ENCODE results near the gene LAMTOR4.
"Not testable (repeated sequence)": the region's sequence is repeated elsewhere in the genome, so short reads cannot be mapped to it uniquely, and the experiment has no call there.

LAMTOR4 gene

GRCh38 chr7:100195222-100195621, 46.5 kb downstream of the LAMTOR4 start:
- in situ Hi-C loops (cut with HindIII; ENCODE audit: low sequenced_read_pairs), result no loop called here

GRCh38 chr7:100195901-100196322, 47.2 kb downstream of the LAMTOR4 start:
- in situ Hi-C loops (cut with HindIII; ENCODE audit: low sequenced_read_pairs), result not testable (repeated sequence)

GRCh38 chr7:100198266-100198665, 49.5 kb downstream of the LAMTOR4 start:
- in situ Hi-C loops (cut with HindIII; ENCODE audit: low sequenced_read_pairs), result no loop called here

GRCh38 chr7:100200693-100201092, 52.0 kb downstream of the LAMTOR4 start:
- in situ Hi-C loops (cut with HindIII; ENCODE audit: low sequenced_read_pairs), result no loop called here
